Parathyroid adenoma (tissue), 2 donors: Measurements from ENCODE around the gene TMEM254.

Experiments used
- H2AFZ ChIP-seq: fragments of 300-600 bp; sonication (generic); one replicate; pipeline ENCODE4 v1.7.0; 2017; ENCODE audit warnings: antibody characterized with exemption, mild to moderate bottlenecking
- H3K27ac ChIP-seq: fragments of 300-600 bp; sonication (generic); one replicate; pipeline ENCODE4 v1.7.0; 2017
- H3K27me3 ChIP-seq: fragments of 300-600 bp; sonication (generic); one replicate; pipeline ENCODE4 v1.7.0; 2017; ENCODE audit warnings: low read length; ENCODE audit not compliant: control insufficient read depth, insufficient read depth
- H3K36me3 ChIP-seq: fragments of 300-600 bp; sonication (generic); one replicate; pipeline ENCODE4 v1.7.0; 2017; ENCODE audit warnings: low read length; ENCODE audit not compliant: control insufficient read depth, insufficient read depth
- H3K4me1 ChIP-seq: fragments of 300-600 bp; sonication (generic); one replicate; pipeline ENCODE4 v1.7.0; 2017; ENCODE audit warnings: control low read depth
- H3K4me2 ChIP-seq: fragments of 300-600 bp; sonication (generic); one replicate; pipeline ENCODE4 v1.7.0; 2017; ENCODE audit warnings: low read length
- H3K4me3 ChIP-seq: fragments of 300-600 bp; sonication (generic); one replicate; pipeline ENCODE4 v1.7.0; 2017; ENCODE audit warnings: low read depth, low read length
- H3K79me2 ChIP-seq: fragments of 300-600 bp; sonication (generic); one replicate; pipeline ENCODE4 v1.7.0; 2017; ENCODE audit warnings: control low read depth
- H3K9ac ChIP-seq: fragments of 300-600 bp; sonication (generic); one replicate; pipeline ENCODE4 v1.7.0; 2017; ENCODE audit warnings: mild to moderate bottlenecking
- H3K9me3 ChIP-seq: fragments of 300-600 bp; sonication (generic); one replicate; pipeline ENCODE4 v1.7.0; 2017; ENCODE audit warnings: low read length; ENCODE audit not compliant: control insufficient read depth
- TF ChIP-seq, protein P1 (sequence below): fragments of 300-600 bp; sonication (generic); IDR thresholded peaks from one replicate; pipeline ENCODE4 v1.7.0; 2017; ENCODE audit warnings: antibody characterized with exemption, mild to moderate bottlenecking
- donor health status: primary hyperparathyroidism.

The TMEM254 gene

DNA sequence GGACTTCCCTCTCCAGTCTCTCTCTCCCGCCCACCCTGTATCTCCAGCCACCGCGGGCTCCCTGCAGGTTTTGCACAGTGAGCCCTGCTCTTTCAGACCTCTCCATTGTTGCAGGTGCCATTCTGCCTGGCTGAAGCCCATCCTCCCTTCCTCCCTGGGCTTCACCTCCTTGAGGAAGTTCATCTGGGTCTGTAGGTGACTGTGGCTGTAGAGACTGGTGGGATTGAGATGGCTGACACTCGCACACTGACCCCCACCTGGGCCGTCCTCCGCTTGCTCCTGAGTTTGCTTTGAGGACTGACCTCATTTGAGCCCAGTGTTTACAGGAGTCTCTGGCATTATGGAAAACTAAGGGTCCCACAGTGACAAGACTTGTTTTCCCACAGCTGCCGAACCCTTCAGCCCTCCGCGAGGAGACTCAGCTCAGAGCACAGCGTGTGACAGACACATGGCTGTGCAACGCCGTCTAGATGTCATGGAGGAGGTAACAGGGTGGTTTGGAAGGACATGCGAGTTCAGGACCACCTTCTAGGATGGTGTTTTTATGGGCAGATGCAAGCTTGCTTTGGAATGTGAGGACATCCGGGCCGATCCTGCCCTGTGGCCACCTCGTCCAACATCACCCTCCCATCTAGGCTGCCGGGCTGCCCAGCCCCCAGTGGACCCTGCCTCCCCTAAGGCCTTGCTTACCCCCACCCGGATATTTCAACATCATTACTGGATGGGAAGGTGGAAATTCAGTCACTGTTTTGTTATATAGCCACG lies 63.4 kb downstream of the TMEM254 start:
- no peak overlapping the region for H3K27ac ChIP-seq
- no peaks in the 10 kb centered on the region for H3K9me3 ChIP-seq
- H3K4me3 ChIP-seq, result no peak overlapping the region
- no peaks in the 10 kb centered on the region for H3K27me3 ChIP-seq
- H3K4me2 ChIP-seq, result no peak overlapping the region
- H2AFZ ChIP-seq, result no peak overlapping the region
- H3K9ac ChIP-seq, result no peak overlapping the region
- peaks cover 11% of the 10 kb centered on the region for H3K4me1 ChIP-seq
- H3K79me2 ChIP-seq, result no peaks in the 10 kb centered on the region
- TF ChIP-seq, protein P1, sequence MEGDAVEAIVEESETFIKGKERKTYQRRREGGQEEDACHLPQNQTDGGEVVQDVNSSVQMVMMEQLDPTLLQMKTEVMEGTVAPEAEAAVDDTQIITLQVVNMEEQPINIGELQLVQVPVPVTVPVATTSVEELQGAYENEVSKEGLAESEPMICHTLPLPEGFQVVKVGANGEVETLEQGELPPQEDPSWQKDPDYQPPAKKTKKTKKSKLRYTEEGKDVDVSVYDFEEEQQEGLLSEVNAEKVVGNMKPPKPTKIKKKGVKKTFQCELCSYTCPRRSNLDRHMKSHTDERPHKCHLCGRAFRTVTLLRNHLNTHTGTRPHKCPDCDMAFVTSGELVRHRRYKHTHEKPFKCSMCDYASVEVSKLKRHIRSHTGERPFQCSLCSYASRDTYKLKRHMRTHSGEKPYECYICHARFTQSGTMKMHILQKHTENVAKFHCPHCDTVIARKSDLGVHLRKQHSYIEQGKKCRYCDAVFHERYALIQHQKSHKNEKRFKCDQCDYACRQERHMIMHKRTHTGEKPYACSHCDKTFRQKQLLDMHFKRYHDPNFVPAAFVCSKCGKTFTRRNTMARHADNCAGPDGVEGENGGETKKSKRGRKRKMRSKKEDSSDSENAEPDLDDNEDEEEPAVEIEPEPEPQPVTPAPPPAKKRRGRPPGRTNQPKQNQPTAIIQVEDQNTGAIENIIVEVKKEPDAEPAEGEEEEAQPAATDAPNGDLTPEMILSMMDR, result no peak
- H3K36me3 ChIP-seq, result no peaks in the 10 kb centered on the region
